ENCODE data around the gene ITGB1BP1.

The ITGB1BP1 gene

GRCh38 chr2:9423100-9423921 lies at the start of gene ITGB1BP1, which contains the start of gene CPSF3:
Gene ITGB1BP1, minus strand, starts transcription at chr2:9423528. Its CDS starts 4,831 bp downstream, at chr2:9418697.
Gene CPSF3, plus strand, starts transcription at chr2:9423654. Its CDS starts 120 bp downstream, at chr2:9423774.
- peak; percentile 94 to 95 for DNase-seq (ENCODE audit: low read depth in 2 of 2)

- no peak for DNase-seq (ENCODE audit: low read depth in 2 of 2)
Observed at GRCh38 chr2:9472511-9472910, 49.2 kb upstream of the ITGB1BP1 start.

- no peak for DNase-seq (ENCODE audit: low read depth in 2 of 2)
Observed at GRCh38 chr2:9471206-9471605, 47.9 kb upstream of the ITGB1BP1 start.

GRCh38 chr2:9467687-9468086 lies 44.4 kb upstream of the ITGB1BP1 start:
- DNase-seq (ENCODE audit: low read depth in 2 of 2), result no peak

GRCh38 chr2:9466147-9466683 lies 42.9 kb upstream of the ITGB1BP1 start:
- no peak for DNase-seq (ENCODE audit: low read depth in 2 of 2)

GRCh38 chr2:9465170-9465569 lies 41.8 kb upstream of the ITGB1BP1 start:
- no peak for DNase-seq (ENCODE audit: low read depth in 2 of 2)

GRCh38 chr2:9463698-9464034 lies 40.3 kb upstream of the ITGB1BP1 start:
- no peak for DNase-seq (ENCODE audit: low read depth in 2 of 2)

- no peak for DNase-seq (ENCODE audit: low read depth in 2 of 2)
Observed at GRCh38 chr2:9462886-9463697, 39.8 kb upstream of the ITGB1BP1 start.

GRCh38 chr2:9462313-9462712 lies 39.0 kb upstream of the ITGB1BP1 start:
- no peak for DNase-seq (ENCODE audit: low read depth in 2 of 2)

- no peak for DNase-seq (ENCODE audit: low read depth in 2 of 2)
Observed at GRCh38 chr2:9461079-9461478, 37.8 kb upstream of the ITGB1BP1 start.

GRCh38 chr2:9460441-9461017 lies 37.2 kb upstream of the ITGB1BP1 start:
- DNase-seq (ENCODE audit: low read depth in 2 of 2), result no peak

GRCh38 chr2:9451231-9451630 lies 27.9 kb upstream of the ITGB1BP1 start:
- no peak for DNase-seq (ENCODE audit: low read depth in 2 of 2)

GRCh38 chr2:9445089-9445488 lies 21.8 kb upstream of the ITGB1BP1 start:
- no peak for DNase-seq (ENCODE audit: low read depth in 2 of 2)

GRCh38 chr2:9443526-9443925 lies 20.2 kb upstream of the ITGB1BP1 start:
- no peak for DNase-seq (ENCODE audit: low read depth in 2 of 2)

GRCh38 chr2:9441556-9441955 lies 18.2 kb upstream of the ITGB1BP1 start:
- no peak for DNase-seq (ENCODE audit: low read depth in 2 of 2)

GRCh38 chr2:9440058-9440727 lies 16.9 kb upstream of the ITGB1BP1 start:
- no peak for DNase-seq (ENCODE audit: low read depth in 2 of 2)

GRCh38 chr2:9439536-9439935 lies 16.2 kb upstream of the ITGB1BP1 start:
- no peak for DNase-seq (ENCODE audit: low read depth in 2 of 2)

GRCh38 chr2:9434489-9434888 lies 11.2 kb upstream of the ITGB1BP1 start:
- no peak for DNase-seq (ENCODE audit: low read depth in 2 of 2)

GRCh38 chr2:9430316-9431293 lies 7.3 kb upstream of the ITGB1BP1 start:
- no peak for DNase-seq (ENCODE audit: low read depth in 2 of 2)

- DNase-seq (ENCODE audit: low read depth in 2 of 2), result no peak
Observed at GRCh38 chr2:9428965-9429577, 5.7 kb upstream of the ITGB1BP1 start.

Data from stimulated activated CD8-positive, alpha-beta memory T cell treated with anti-CD3 and anti-CD28 coated beads, Interleukin-2, amount 100 ng/mL, for 1 hour (primary cell).